Inflammatory macrophage treated with lipopolysaccharide for 1 hour (primary cell): ENCODE measurements around the gene CCL28.
"Not testable (repeated sequence)": the region's sequence is repeated elsewhere in the genome, so short reads cannot be mapped to it uniquely, and the experiment has no call there.

Source experiments
- DNase-seq, 2 donors: peaks; one replicate each; pipeline ENCODE4 v3.0.0-alpha.2; 2020 to 2022

Gene CCL28

GRCh38 chr5:43409809-43410271 is 2.4 kb downstream of the CCL28 start:
- DNase-seq: no peak

- not testable (repeated sequence) for DNase-seq
Observed at GRCh38 chr5:43402524-43403066, 9.6 kb downstream of the CCL28 start.

GRCh38 chr5:43401827-43402226 is 10.4 kb downstream of the CCL28 start:
- DNase-seq: no peak

DNA sequence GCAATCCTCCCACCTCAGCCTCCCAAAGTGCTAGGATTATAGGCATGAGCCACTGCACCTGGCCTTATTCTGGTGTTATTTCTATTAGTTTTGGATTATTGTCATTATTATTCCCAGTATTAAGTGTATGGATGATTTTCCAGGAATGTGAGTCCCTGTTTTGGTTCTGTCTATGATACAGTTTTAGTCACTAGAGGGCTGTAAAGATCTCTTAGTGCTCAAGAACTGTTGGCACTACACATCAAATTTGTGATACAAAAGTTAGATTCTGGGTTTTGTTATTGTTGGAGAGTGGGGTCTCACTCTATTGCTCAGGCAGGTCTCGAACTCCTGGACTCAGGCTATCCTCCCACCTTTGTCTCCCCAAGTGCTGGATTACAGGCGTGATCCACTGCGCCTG is 12.1 kb downstream of the CCL28 start:
- no peak for DNase-seq

GRCh38 chr5:43396762-43397304 is 15.4 kb downstream of the CCL28 start:
- no peak for DNase-seq

GRCh38 chr5:43390471-43390870 is 21.7 kb downstream of the CCL28 start:
- peak; percentile 69 to 89 for DNase-seq

DNA sequence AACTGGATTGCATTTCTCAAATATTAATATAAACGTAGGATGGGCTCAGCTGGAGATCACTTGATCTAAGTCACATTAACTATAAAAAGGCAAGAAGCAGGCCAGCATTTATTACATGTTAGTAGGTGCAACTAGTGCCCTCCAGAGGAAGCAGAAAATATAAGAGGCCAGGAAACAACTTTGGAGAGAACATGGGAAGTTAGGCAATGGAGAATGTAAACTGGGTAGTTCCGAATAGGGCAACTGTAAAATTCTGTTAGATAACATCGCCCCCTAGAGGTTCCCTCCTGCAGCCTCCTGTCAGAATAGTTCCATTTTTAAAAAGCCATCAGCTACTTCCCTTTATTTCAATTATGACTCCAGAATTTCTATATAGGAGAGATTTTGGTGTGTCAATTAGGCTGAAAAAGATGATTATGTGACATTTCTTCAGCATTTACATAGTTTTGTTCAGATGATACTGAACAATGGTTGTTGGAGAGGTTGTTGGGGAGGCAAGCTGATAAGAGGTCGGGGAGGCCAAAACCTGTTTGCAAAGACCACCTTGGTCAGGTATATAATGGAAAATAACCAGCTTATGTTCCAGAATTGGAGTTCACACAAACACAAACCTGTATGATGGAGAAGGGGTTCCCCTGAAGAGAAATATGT is 22.4 kb downstream of the CCL28 start:
- peak; percentile 93 to 98 for DNase-seq

DNA sequence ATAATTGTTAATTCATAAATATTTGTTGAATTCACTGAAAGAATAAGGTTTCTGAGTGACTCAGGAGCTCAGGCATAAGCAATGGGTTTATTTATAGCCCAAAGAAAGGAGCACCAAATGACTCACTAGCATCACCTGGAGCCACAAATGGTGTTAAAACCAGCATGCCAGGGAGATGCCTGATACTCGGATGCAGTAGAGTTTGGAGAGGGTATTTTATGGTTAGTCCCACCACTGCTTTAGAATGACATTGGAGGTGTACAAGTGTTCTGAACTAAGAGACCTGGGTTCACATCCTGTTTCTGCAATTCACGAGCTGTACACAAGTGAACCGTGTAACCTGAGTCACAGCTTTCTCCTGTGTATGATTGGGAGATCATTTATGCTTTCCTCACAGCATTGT is 25.2 kb downstream of the CCL28 start:
- DNase-seq: no peak

GRCh38 chr5:43376496-43377140 is 35.6 kb downstream of the CCL28 start:
- peak; percentile 31 to 85 for DNase-seq

GRCh38 chr5:43371821-43372220 is 40.4 kb downstream of the CCL28 start:
- DNase-seq: peak; percentile 9 to 12

DNA sequence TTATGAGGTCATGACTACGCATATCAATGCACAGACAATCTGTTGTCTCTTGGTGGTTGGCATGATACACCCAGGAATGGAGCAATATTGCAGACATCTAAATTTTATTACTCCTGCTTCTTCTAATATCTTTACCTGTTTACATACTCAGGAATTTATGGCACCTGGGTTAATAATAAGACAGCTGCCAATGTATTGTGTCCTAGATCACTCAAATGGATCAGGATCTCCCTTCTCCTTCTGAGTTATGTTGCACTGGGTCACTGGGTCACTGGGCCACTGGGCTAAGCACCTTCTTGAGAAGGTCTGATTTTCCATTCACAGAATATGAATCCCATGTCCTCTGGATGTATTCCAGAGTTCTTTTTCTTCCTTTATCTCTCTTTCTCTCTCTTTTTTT is 41.8 kb downstream of the CCL28 start:
- no peak for DNase-seq

GRCh38 chr5:43369651-43370050 is 42.5 kb downstream of the CCL28 start:
- no peak for DNase-seq

DNA sequence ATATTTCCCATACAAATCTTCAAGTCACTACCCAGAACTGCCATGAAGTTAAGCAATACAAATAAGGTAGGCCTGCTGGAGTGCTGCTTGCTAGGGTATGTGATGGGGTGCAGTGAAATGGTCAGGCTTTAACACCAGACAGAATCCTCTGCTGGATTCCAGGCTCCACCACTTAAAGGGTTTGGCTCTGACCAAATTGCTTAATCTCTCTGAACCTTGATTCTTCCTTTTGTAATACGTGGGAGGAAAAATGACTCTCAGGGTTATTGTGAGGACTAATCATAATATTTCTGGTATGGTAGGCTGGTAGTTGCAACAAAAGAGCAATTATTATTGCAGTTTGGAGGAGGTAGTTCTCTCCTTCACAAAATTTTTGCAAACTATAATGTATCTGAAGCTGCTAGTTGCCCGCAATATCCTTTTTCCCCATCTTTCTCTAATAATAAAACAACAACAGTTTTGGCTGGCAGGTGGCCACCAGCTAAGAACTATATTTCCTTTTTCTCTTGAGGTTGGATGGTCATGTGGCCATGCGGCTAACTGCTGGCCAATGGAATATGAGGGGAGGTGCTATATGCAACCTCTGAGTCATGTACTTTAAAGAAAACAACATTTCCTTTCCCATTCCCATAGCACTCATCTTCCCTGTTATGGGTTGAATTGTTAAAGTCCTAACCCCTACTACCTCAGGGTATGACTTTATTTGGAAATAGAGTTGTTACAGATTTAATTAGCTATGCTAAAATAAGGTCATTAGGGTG is 44.1 kb downstream of the CCL28 start:
- DNase-seq: peak; percentile 10 to 20

- DNase-seq: no peak
Observed at GRCh38 chr5:43367453-43367852, 44.7 kb downstream of the CCL28 start.

DNA sequence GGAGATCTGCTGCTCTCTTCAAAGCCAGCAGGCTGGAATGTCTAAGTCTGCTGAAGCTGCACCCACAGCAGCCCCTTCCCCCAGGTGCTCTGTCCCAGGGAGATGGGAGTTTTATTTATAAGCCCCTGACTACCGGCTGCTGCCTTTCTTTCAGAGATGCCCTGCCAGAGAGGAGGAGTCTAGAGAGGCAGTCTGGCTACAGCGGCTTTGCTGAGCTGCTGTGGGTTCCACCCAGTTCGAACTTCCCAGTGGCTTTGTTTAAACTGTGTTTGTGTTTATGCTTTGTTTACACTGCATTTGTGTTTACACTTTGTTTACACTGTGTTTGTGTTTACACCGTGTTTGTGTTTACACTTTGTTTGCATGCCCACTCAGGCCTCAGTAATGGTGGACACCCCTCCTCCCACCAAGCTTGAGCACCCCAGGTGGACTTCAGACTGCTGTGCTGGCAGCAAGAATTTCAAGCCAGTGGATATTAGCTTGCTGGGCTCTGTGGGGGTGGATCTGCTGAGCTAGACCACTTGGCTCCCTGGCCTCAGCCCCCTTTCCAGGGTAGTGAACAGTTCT is 45.4 kb downstream of the CCL28 start:
- DNase-seq: not testable (repeated sequence)

GRCh38 chr5:43365155-43365554 is 47.0 kb downstream of the CCL28 start:
- not testable (repeated sequence) for DNase-seq

DNA sequence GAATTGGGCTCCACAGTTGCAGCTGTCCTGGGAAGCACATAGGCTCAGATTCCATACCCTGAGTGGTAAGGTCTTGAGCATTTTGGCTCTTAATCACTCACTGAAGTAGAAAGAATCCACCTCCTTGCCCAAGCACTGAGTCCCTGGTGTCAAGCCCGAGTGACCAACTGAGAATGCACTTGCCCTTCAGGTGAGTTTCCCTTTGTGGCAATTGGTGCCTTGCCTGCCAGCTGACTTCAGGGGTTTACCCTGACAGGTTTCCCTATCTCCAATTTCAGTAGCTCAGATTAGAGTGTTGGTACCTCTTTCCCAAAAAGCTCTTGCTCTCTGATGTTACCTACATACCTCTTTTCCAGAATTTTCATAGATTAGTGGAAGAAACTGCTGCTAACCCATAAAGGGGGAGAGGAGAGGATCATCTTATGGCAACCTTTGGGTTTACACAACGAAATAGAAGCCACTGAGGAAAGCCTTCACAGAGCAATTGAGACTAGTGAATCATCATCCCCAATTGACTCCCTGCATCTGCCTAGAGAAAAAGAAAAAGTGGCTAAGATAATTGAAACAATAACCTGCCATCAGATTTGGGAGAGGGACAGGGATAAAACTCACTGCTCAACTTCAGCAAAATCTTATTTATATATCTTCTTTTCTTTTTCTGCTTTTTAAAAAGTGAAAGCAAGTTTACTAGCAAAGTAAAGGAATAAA is 48.6 kb downstream of the CCL28 start:
- DNase-seq: no peak

DNA sequence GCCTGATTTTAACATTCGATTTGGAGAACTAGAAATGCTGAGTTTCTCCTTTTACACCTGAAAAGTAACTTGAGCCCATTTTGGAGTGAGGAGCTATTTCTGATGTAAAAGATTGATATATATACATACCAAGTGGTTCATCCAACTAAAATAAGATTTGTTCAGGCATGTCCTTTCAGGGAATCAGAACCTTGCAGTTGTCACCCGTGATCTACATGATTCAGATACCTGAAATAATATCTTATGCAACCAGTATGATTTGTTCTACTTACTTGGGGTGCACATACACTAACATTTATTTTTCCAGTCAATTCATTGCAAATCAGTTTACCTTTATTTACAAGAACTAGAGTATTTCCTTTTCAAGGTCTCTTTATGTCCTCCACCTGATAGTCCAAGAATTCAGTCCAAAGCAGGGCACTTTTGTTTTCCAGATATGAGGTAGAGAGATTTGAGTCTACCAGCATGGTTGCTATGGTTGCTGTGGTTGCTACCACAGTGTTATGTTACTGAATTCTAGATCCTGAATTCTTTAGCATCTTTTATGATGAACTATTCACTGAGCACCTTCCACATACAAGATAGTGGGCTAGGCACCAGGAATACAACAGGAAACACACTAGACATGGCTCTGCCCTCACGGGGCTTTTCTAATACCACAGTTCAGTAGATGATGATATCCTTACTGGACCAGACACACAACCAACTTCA is 49.3 kb downstream of the CCL28 start:
- no peak for DNase-seq

DNA sequence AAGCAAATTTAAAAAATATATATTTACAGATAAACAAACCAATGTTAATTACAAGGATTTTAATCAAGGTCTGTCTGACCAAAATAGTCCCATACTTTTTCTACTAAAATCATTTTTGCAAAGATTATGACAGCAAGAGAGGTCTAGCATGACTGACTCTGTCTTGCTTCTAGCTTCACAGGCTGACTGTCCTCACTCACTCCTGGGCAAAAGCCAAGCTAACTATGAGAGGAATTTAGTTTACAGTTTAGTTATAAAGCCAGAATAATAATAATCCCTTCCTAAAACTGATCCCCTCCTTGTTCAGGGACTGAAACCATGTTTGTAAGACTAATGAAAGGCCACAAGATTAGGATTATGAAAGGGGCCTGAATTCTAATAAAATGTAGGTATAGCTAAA is 53.5 kb downstream of the CCL28 start:
- no peak for DNase-seq

GRCh38 chr5:43358301-43358700 is 53.9 kb downstream of the CCL28 start:
- DNase-seq: no peak

- no peak for DNase-seq
Observed at GRCh38 chr5:43357878-43358281, 54.3 kb downstream of the CCL28 start.

GRCh38 chr5:43357067-43357466 is 55.1 kb downstream of the CCL28 start:
- DNase-seq: no peak
